ENCODE results near the gene GATAD2B.
"Not testable (repeated sequence)": the region's sequence is repeated elsewhere in the genome, so short reads cannot be mapped to it uniquely, and the experiment has no call there.

GATAD2B gene

DNA sequence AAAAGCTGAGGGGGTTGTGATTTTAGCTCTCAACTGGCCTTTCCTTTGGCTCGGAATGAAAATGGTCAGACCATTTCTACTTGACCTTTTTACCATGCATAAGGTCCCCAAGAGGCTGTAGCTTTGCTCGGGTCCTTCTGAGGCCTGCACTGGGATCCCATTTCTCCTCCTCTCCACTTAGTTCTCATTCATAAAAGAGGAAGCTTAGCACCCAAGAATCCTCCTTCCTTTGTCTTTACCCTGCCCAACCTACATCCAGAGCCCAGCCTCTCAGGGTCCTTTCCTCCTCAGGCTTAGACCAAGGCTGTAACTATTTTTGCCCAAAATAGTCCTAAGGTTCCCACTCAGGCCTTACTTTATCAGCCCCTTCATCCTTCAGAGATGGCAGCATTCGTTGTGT lies 153.6 kb downstream of the GATAD2B start:
- no peak for DNase-seq
- Mint-ChIP-seq H3K27me3 (no peaks in the 10 kb centered on the region), H3K27ac (peak overlapping the region in 1 of 2 donors; percentile 13), H3K4me1 (peaks cover 18% of the 10 kb centered on the region), H3K4me3 (no peak overlapping the region), H3K9me3 (no peaks in the 10 kb centered on the region)
- no peak for ATAC-seq

DNA sequence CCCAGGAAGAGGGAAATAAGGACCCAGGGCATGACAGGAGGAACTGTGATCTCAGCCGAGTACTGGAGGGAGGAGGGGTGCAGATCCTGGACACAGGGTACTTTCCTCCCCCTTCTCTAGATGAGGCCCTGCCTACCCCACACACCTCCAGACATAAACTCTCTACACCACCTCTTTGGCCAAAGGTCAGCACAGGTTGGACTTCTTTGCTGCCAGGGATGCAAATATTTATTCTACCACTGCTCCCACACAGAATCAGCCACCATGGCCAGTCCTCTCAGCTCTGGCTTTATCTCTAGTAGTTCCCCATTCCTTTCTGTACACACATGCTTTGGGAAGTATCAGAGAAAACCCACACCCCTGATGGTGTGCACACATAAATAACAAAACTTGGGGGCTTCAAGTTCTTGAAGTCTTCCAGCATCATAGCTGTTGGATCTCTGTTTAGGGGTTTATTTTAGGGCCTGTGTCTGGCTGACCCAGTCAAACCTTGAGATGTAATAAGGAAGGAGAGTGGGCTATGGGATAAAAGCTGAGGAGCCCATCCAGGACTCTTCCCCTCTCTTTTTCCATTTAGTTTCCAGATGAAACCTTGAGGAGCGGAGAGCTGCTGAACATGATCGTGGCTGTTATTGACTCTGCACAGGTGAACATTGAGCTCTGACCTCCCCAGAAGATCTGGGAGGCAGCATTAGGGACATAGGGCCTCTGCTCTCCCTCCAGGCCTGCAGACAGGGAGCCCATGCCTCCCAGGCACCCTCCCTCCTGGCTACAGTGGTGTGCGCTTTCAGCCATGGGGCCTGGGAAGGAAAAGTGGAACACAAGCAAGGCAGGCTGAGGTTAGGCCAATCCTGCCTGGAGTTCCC lies 154.2 kb downstream of the GATAD2B start:
- Mint-ChIP-seq H3K27ac (peak overlapping the region in 1 of 2 donors; percentile 2), H3K4me3 (no peak overlapping the region), H3K27me3 (no peaks in the 10 kb centered on the region), H3K4me1 (peaks cover 11% of the 10 kb centered on the region), H3K9me3 (no peaks in the 10 kb centered on the region)
- no peak for ATAC-seq
- DNase-seq: no peak

DNA sequence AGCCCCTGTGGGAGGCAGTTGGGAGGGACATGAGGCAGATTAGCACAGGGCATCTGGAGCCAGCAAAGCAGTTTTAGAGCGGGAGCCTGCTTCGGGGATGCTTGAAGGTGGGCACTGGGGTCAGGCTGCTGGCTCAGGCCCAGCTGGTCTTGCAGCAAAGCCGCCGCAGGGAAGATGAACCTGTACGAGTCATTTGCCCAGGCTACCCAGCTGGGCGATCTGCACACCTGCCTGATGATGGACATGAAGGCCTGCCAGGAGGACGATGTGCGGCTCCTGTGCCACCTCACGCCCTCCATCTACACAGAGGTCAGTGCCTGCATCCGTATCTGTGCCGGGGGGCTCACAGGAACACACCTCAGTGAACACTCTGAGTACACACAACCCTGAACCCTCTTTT lies 155.3 kb downstream of the GATAD2B start:
- Mint-ChIP-seq H3K9me3 (no peaks in the 10 kb centered on the region), H3K27me3 (no peaks in the 10 kb centered on the region), H3K27ac (peak overlapping the region in 1 of 2 donors; percentile 94), H3K4me3 (no peak overlapping the region), H3K4me1 (peaks cover under 1% of the 10 kb centered on the region)
- DNase-seq (no peak), ATAC-seq (no peak)

DNA sequence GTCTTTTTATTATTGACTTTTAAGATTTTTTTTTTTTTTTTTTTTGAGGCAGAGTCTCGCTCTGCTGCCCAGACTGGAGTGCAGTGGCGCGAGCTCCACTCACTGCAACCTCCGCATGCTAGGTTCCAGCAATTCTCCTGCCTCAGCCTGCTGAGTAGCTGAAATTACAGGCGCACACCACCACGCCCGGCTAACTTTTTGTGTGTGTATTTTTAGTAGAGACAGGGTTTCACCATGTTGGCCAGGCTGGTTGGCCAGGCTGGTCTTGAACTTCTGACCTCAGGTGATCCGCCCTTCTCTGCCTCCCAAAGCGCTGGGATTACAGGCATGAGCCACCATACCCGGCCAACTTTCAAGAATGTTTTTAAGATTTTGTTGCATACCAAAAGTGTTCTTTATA lies 156.1 kb downstream of the GATAD2B start:
- not testable (repeated sequence) for DNase-seq, H3K27ac Mint-ChIP-seq, ATAC-seq, H3K27me3 Mint-ChIP-seq, H3K4me1 Mint-ChIP-seq, H3K4me3 Mint-ChIP-seq, H3K9me3 Mint-ChIP-seq

DNA sequence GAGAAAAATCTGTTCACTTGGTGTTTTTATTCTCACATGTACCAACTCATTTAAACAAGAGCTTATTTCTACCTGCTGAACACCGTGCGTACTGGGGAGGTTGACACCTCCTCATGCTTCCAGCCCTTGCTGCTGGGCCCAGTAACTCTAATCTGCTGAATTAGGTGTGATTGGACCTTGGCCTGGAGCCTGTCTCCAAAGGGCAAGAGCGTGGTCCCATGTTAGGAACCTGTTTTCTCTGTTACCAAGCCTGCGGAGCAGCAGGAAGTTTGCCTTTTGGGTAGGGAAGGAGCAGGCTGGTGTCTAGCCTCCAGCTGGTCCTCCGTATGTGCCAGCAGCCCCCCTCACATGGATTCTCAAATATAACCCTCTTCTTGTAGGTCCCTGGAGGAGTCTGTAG lies 158.5 kb downstream of the GATAD2B start:
- Mint-ChIP-seq H3K27me3 (no peaks in the 10 kb centered on the region), H3K4me1 (no peaks in the 10 kb centered on the region), H3K27ac (no peak overlapping the region), H3K4me3 (no peak overlapping the region), H3K9me3 (no peaks in the 10 kb centered on the region)
- no peak for DNase-seq
- no peak for ATAC-seq

DNA sequence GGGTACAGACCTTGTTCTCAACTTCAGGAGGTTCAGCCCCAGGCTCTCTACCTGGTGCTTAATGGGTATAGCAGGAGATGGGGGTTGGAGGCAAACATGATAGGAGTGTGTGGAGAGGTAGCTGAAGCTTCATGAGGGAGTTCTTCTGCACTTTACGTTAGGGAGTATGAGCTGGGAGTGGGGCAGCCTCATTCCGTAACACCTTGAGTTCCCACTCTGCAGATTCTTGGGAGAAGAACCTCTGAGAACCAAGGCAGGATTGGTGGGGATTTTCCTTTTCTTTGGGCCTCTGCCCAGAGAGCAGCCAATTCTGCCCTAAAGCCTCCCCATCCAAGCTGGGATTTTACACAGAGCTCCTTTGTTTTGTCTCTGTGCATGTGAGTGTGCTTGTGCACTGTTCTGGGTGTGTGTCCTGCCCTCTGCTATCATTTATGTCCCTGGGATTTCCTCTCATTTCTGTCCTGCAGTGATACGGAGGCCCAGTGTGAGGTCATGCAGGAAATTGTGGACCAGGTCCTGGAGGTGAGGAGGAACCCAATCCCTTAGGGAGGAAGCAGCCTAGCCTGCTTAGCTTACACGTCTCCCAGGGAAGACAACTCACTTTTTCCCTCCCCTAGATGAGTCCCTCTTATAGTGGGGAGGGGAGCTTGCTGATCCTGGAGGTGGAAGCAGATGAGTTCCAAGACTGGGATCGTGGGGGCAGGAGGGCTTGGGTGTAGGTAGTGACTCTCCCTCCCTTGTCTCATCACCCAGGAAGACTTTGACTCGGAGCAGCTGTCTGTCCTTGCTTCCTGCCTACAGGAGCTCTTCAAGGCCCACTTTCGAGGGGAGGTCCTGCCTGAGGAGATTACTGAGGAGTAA lies 159.2 kb downstream of the GATAD2B start:
- no peak for DNase-seq
- Mint-ChIP-seq H3K9me3 (no peaks in the 10 kb centered on the region), H3K4me1 (no peaks in the 10 kb centered on the region), H3K27ac (no peak overlapping the region), H3K27me3 (no peaks in the 10 kb centered on the region), H3K4me3 (no peak overlapping the region)
- ATAC-seq: no peak

DNA sequence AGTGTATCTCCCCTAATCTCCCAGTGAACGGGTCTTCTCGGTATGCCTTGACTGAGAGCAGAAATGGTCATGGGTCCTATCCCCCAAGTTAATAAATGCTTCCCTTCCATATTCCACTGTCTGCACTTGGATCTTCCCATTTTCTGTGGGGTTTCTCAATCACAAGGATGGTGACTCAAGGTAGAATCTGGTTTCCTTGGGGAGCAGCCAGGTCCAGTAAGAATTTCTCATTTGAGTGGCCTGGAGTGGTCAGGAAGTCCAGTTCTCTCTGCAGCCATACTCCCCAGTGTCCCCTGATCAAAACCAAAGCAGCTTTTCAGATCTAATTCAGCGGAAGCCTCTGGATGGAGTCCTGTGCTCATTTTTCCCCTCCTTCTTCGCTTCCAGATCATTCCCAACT lies 162.3 kb downstream of the GATAD2B start:
- ATAC-seq: no peak
- Mint-ChIP-seq H3K4me1 (no peaks in the 10 kb centered on the region), H3K27me3 (no peaks in the 10 kb centered on the region), H3K9me3 (no peaks in the 10 kb centered on the region), H3K27ac (peak overlapping the region in 1 of 2 donors; percentile 27), H3K4me3 (no peak overlapping the region)
- no peak for DNase-seq
